Esophagus squamous epithelium (tissue), 4 donors: ENCODE results near the gene SIGLEC15.
"Not testable (repeated sequence)": the region's sequence is repeated elsewhere in the genome, so short reads cannot be mapped to it uniquely, and the experiment has no call there.

Experiments
- CTCF ChIP-seq, 6 experiments: fragments of 450-650 bp in 4 of 6; fragments of 200-600 bp in 2 of 6; sonication (generic) in 2 of 6; IDR thresholded peaks; one replicate each; pipeline ENCODE4 v1.5.1; 2016 to 2019; ENCODE audit warnings: antibody characterized with exemption in 6 of 6, mild to moderate bottlenecking in 4 of 6, moderate library complexity in 4 of 6
- POLR2A ChIP-seq, 4 donors: fragments of 450-650 bp; IDR thresholded peaks; one replicate each; pipeline ENCODE4 v1.6.1; 2017; ENCODE audit warnings: antibody characterized with exemption in 4 of 4, mild to moderate bottlenecking in 4 of 4, moderate library complexity in 3 of 4

- not testable (repeated sequence) for TF ChIP-seq CTCF, POLR2A (IDR thresholded peaks at IDR 0.05)
Observed at GRCh38 chr18:45826716-45827115, 1.2 kb downstream of the SIGLEC15 start.
